H1 (cell line): ENCODE results near the gene MAP2K1. TPM values are rescaled to one million over a fixed set of nuclear protein-coding genes. Genes with fewer than 3 reads are reported as not detected.
A peak's percentile ranks its signal among the peaks of the same experiment; 100 is the strongest.

Source experiments
- EZH2 ChIP-seq: fragments of 200-600 bp; sonication (generic); IDR thresholded peaks from 2 replicates; pipeline ENCODE4 v1.7.1; 2012; ENCODE audit warnings: low read depth, mild to moderate bottlenecking, moderate library complexity, low read length, inconsistent platforms; ENCODE audit not compliant: severe bottlenecking
- GTF2F1 ChIP-seq: IDR thresholded peaks from 2 replicates; pipeline ENCODE4 v1.6.1; 2012; ENCODE audit warnings: low read depth, low read length, improper control_type of control experiment, borderline replicate concordance
- JUND ChIP-seq: IDR thresholded peaks from 2 replicates; pipeline ENCODE4 v1.6.1; 2011; ENCODE audit warnings: mild to moderate bottlenecking, improper control_type of control experiment, low read length
- KDM4A ChIP-seq: IDR thresholded peaks from one replicate; pipeline ENCODE4 v1.7.1; 2012; ENCODE audit warnings: low read depth, mild to moderate bottlenecking, moderate library complexity, low read length, inconsistent platforms; ENCODE audit not compliant: severe bottlenecking
- MAFK ChIP-seq: IDR thresholded peaks from 2 replicates; pipeline ENCODE4 v1.6.1; 2012; ENCODE audit warnings: low read depth, mild to moderate bottlenecking, improper control_type of control experiment, low read length
- SIN3A ChIP-seq, 2 experiments: IDR thresholded peaks in 1 of 2; conservative IDR thresholded peaks in 1 of 2; 2 replicates each; pipeline ENCODE4 v1.6.1; 2011 to 2012; ENCODE audit warnings: low read length in 2 of 2, improper control_type of control experiment in 1 of 2, low read depth in 1 of 2, mild to moderate bottlenecking in 1 of 2
- SRF ChIP-seq: IDR thresholded peaks from 2 replicates; pipeline ENCODE4 v1.6.1; 2011; ENCODE audit warnings: mild to moderate bottlenecking, low read depth, low read length, moderate library complexity
- ZNF274 ChIP-seq: IDR thresholded peaks from 2 replicates; pipeline ENCODE4 v1.7.0; 2012; ENCODE audit warnings: low read length, borderline replicate concordance; ENCODE audit errors: extremely low read depth
- polyA plus RNA-seq, 7 experiments: library from polyadenylated mRNA; depleted of rRNA in 3 of 7; stranded (reverse) in 5 of 7; unstranded in 2 of 7; fragments of >200 nt in 5 of 7; fragments of 200-250 nt in 2 of 7; gene quantifications; 1 replicate in 5 of 7; 2 replicates in 1 of 7; 4 replicates in 1 of 7; pipeline versions ENCODE4 v1.2.1 to v1.2.3, GENCODE V29; 2011 to 2013; ENCODE audit warnings: missing spikeins in 2 of 7, mixed read lengths in 2 of 7
- total RNA-seq: library from RNA; stranded (reverse); fragmentation: NEBNext Ultra II Directional; extraction: Animal tissue kit (Norgen Biotek cat#: 25700); gene quantifications from 2 replicates; pipeline ENCODE4 v1.2.1, GENCODE V29; 2021
- TF ChIP-seq, protein P1 (sequence below): IDR thresholded peaks from 2 replicates; pipeline ENCODE4 v1.6.1; 2012; ENCODE audit warnings: low read length, inconsistent platforms

Gene MAP2K1
- total and polyA plus RNA-seq, 2 of the 8 experiments (the other 6 are each of a cell fraction or from before 2014, with no cell fraction given): 54.7 to 78.2 TPM

DNA sequence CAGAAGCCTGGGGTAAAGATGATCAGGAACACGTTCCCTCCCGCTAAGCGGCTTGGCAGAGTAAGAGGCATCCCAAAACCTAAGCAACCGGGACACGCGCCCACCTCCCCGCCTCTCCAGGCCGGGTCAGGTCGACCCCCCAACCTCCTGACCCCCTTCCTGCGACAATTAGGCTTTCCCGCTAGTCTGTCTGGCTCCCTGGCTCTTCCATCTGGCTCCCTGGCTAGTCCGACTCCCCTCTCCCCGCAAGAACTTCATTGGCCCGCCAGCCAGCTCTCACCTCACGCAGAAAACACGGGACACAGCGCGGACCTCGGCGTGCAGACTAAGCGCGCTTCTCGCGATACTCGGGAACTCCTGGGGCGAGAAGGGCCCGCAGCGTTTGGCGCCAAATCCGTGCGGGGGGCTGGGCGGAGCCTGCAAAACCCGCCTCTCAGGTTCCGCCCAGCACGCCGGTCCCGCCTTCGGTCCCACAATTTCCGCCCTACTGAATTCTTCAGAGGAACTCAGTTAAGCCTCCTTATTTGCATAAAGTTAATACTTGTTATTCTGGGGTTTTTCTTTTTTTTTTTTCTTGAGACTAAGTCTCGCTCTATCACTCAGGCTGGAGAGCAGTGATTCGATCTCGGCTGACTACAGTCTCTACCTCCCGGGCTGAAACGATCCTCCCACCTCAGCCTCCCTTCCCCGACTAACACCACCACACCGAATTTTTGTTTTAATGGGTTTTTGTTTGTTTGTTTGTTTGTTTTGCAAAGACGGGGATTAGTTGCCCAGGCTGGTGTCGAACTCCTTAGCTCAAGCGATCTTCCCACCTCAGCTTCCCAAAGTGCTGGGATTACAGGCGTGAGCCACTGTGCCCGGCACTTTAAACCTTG is 30.1 kb upstream of the MAP2K1 start, which contains the start of gene TIPIN (continued):
- TF ChIP-seq EZH2: no peak
- no peak for TF ChIP-seq ZNF274
- no peak for TF ChIP-seq SRF
- TF ChIP-seq MAFK: no peak
- peak; percentile 99 for TF ChIP-seq KDM4A
- 0 out of 4 replicates have a peak, but pooled peaks of 1 of the 2 experiments have one; percentile 63 for TF ChIP-seq SIN3A (conservative IDR thresholded peaks at IDR 0.05 in 1 of 2, IDR thresholded peaks at IDR 0.05 in 1 of 2; ENCODE audit: low read depth in 1 of 2, low read length in 2 of 2)
- TF ChIP-seq JUND: no peak
- TF ChIP-seq, protein P1, sequence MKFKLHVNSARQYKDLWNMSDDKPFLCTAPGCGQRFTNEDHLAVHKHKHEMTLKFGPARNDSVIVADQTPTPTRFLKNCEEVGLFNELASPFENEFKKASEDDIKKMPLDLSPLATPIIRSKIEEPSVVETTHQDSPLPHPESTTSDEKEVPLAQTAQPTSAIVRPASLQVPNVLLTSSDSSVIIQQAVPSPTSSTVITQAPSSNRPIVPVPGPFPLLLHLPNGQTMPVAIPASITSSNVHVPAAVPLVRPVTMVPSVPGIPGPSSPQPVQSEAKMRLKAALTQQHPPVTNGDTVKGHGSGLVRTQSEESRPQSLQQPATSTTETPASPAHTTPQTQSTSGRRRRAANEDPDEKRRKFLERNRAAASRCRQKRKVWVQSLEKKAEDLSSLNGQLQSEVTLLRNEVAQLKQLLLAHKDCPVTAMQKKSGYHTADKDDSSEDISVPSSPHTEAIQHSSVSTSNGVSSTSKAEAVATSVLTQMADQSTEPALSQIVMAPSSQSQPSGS: peak; percentile 88
- peak; percentile 63; the same call in 1 of the 2 replicates for TF ChIP-seq GTF2F1
